Measurements from ENCODE around the gene ARID1A.

GRCh38 chr1:26791626-26792025, 95.8 kb downstream of the ARID1A start:
- no peak for TF ChIP-seq POLR2AphosphoS5 (IDR thresholded peaks at IDR 0.05; ENCODE audit: low read depth, low read length)
- no peak for TF ChIP-seq TAF1 (IDR thresholded peaks at IDR 0.05; ENCODE audit: borderline replicate concordance, insufficient read depth, low read length)
- no peak for TF ChIP-seq SIN3A (IDR thresholded peaks at IDR 0.05; ENCODE audit: borderline replicate concordance, insufficient read depth, low read length)

Data from PFSK-1 (cell line).